Calu3 (cell line): ENCODE data around the gene UNC13C. TPM values are rescaled to one million over a fixed set of nuclear protein-coding genes. Genes with fewer than 3 reads are reported as not detected.

Experiments used
- BruUV-seq: library from RNA; stranded (reverse); fragments of 400-500 nt; replicated peaks from 2 replicates; lab custom pipeline; 2021; lab: Mats Ljungman, UMichigan
- CTCF ChIA-PET: fragments of 300-600 bp; sonication (Branson Sonifier 250); formaldehyde crosslinking; loops from one replicate; lab custom pipeline; 2022; ENCODE audit warnings: antibody characterized with exemption; lab: Charles Lee
- DNase-seq: peaks from one replicate; pipeline ENCODE4 v3.0.0; 2022
- H3K27ac Mint-ChIP-seq: one replicate; pipeline ENCODE4 v1.8.0; 2022; ENCODE audit warnings: mixed read lengths; ENCODE audit not compliant: unreplicated experiment
- H3K27me3 Mint-ChIP-seq: one replicate; pipeline ENCODE4 v1.8.0; 2022; ENCODE audit warnings: mixed read lengths; ENCODE audit not compliant: unreplicated experiment
- H3K36me3 Mint-ChIP-seq: one replicate; pipeline ENCODE4 v1.8.0; 2022; ENCODE audit warnings: mild to moderate bottlenecking, moderate library complexity, mixed read lengths; ENCODE audit not compliant: insufficient read depth, unreplicated experiment
- H3K4me1 Mint-ChIP-seq: one replicate; pipeline ENCODE4 v1.8.0; 2022; ENCODE audit warnings: mild to moderate bottlenecking, low read depth, mixed read lengths; ENCODE audit not compliant: unreplicated experiment
- H3K4me3 Mint-ChIP-seq: one replicate; pipeline ENCODE4 v1.8.0; 2022; ENCODE audit warnings: mild to moderate bottlenecking, low read depth, moderate library complexity, mixed read lengths; ENCODE audit not compliant: unreplicated experiment
- H3K9me3 Mint-ChIP-seq: one replicate; pipeline ENCODE4 v1.8.0; 2022; ENCODE audit warnings: low read depth, mixed read lengths; ENCODE audit not compliant: unreplicated experiment
- CTCF ChIP-seq: fragments of 200-600 bp; IDR thresholded peaks from one replicate; pipeline ENCODE4 v1.8.0; 2022; ENCODE audit warnings: antibody characterized with exemption; ENCODE audit not compliant: unreplicated experiment
- intact Hi-C: fragments of 100-400 bp; cut with micrococcal nuclease; formaldehyde crosslinking; loops from one replicate; pipeline ENCODE4 v1.10.0; 2022; ENCODE audit not compliant: unreplicated experiment
- total RNA-seq: library from RNA; stranded (reverse); gene quantifications from 2 replicates; pipeline ENCODE4 v1.2.3, GENCODE V29; 2022

Gene UNC13C
- total RNA-seq, 1 experiment from 2014 or later, result 0.38 TPM

- H3K27me3 Mint-ChIP-seq, result no peaks in the 10 kb centered on the region
- peaks cover 4% of the 10 kb centered on the region for H3K9me3 Mint-ChIP-seq
- no peak for TF ChIP-seq CTCF
- no peak for DNase-seq
- no peak overlapping the region for H3K27ac Mint-ChIP-seq
- BruUV-seq, result no TSS peak
- intact Hi-C loops, result no loop called here
- no peaks in the 10 kb centered on the region for H3K36me3 Mint-ChIP-seq
- CTCF ChIA-PET, result no interaction called here
- no peak overlapping the region for H3K4me3 Mint-ChIP-seq
- H3K4me1 Mint-ChIP-seq, result no peaks in the 10 kb centered on the region
These were observed 326.1 kb downstream of the UNC13C start for GRCh38 chr15:54304321-54304720.

- no peak for TF ChIP-seq CTCF
These were observed 326.9 kb downstream of the UNC13C start for GRCh38 chr15:54305138-54305537.

GRCh38 chr15:54307252-54307902 is 329.1 kb downstream of the UNC13C start:
- BruUV-seq, result no TSS peak
- DNase-seq, result no peak
- no peaks in the 10 kb centered on the region for H3K27me3 Mint-ChIP-seq
- no peak overlapping the region for H3K4me3 Mint-ChIP-seq
- H3K27ac Mint-ChIP-seq, result no peak overlapping the region
- no peaks in the 10 kb centered on the region for H3K4me1 Mint-ChIP-seq
- CTCF ChIA-PET, result no interaction called here
- peaks cover 7% of the 10 kb centered on the region for H3K9me3 Mint-ChIP-seq
- intact Hi-C loops, result no loop called here
- no peak for TF ChIP-seq CTCF
- no peaks in the 10 kb centered on the region for H3K36me3 Mint-ChIP-seq

More at GRCh38 chr15:54305138-54305537, 326.9 kb downstream of the UNC13C start:
- H3K4me1 Mint-ChIP-seq, result no peaks in the 10 kb centered on the region
- H3K27me3 Mint-ChIP-seq, result no peaks in the 10 kb centered on the region
- no peaks in the 10 kb centered on the region for H3K36me3 Mint-ChIP-seq
- intact Hi-C loops, result no loop called here
- no peak overlapping the region for H3K4me3 Mint-ChIP-seq
- no TSS peak for BruUV-seq
- DNase-seq, result no peak
- H3K27ac Mint-ChIP-seq, result no peak overlapping the region
- CTCF ChIA-PET, result no interaction called here
- peaks cover 9% of the 10 kb centered on the region for H3K9me3 Mint-ChIP-seq

- no peak overlapping the region for H3K4me3 Mint-ChIP-seq
- no peaks in the 10 kb centered on the region for H3K4me1 Mint-ChIP-seq
- intact Hi-C loops, result no loop called here
- H3K27ac Mint-ChIP-seq, result no peak overlapping the region
- peaks cover 7% of the 10 kb centered on the region for H3K9me3 Mint-ChIP-seq
- no TSS peak for BruUV-seq
- CTCF ChIA-PET, result no interaction called here
- DNase-seq, result no peak
- H3K36me3 Mint-ChIP-seq, result no peaks in the 10 kb centered on the region
- TF ChIP-seq CTCF, result no peak
- H3K27me3 Mint-ChIP-seq, result no peaks in the 10 kb centered on the region
These were observed 329.7 kb downstream of the UNC13C start for GRCh38 chr15:54307926-54308325.
